ENCODE data around the gene PTPN6. TPM values are rescaled to one million over a fixed set of nuclear protein-coding genes. Genes with fewer than 3 reads are reported as not detected.

The PTPN6 gene
- total and polyA plus RNA-seq, 2 of the 4 experiments (the other 2 are of a cell fraction) = under 0.01 to 0.14 TPM

GRCh38 chr12:6948873-6949594 lies 2.1 kb upstream of the PTPN6 start (continued):
- TF ChIP-seq POLR2A (IDR thresholded peaks at IDR 0.05; ENCODE audit: low read depth, low read length) = no peak

- H3K9me1 ChIP-seq (ENCODE audit: insufficient read depth, low read length) = no peaks in the 10 kb centered on the region
- no peaks in the 10 kb centered on the region for H3K9me3 ChIP-seq (ENCODE audit: control insufficient read depth, insufficient read depth, low read length)
- POLR2A ChIA-PET (ENCODE audit: unreplicated experiment) = no interaction called here
- no peaks in the 10 kb centered on the region for H4K20me1 ChIP-seq (ENCODE audit: insufficient read depth, low read length)
- BruUV-seq (replicated peaks) = no TSS peak
- peaks cover 4% of the 10 kb centered on the region for H3K36me3 ChIP-seq (ENCODE audit: control insufficient read depth, insufficient read depth, low read length)
- no peak overlapping the region for H4K8ac ChIP-seq (ENCODE audit: low read depth in 2 of 2, low read length in 2 of 2)
- H2BK5ac ChIP-seq (ENCODE audit: low read depth, low read length, poor library complexity, severe bottlenecking) = no peak overlapping the region
- no peak overlapping the region for H3K14ac ChIP-seq (replicated peaks; ENCODE audit: low read depth, low read length)
- H3K18ac ChIP-seq (ENCODE audit: low read depth, low read length) = no peak overlapping the region
- no peak overlapping the region for H2AK9ac ChIP-seq (replicated peaks; ENCODE audit: low read depth, low read length, poor library complexity)
- TF ChIP-seq BHLHE40 (IDR thresholded peaks at IDR 0.05; ENCODE audit: low read depth, low read length) (no peak), NFE2L2 (IDR thresholded peaks at IDR 0.05; ENCODE audit: low read depth, low read length) (no peak), SMC3 (IDR thresholded peaks at IDR 0.05; ENCODE audit: low read depth, low read length) (0 out of 2 replicates have a peak, but pooled peaks have one; percentile 16), CTCF (conservative IDR thresholded peaks at IDR 0.05; ENCODE audit: low read depth, low read length) (peak; percentile 31; the same call in 1 of the 2 replicates)
- no peak overlapping the region for H3K4ac ChIP-seq (ENCODE audit: low read depth, low read length)
- H3K56ac ChIP-seq (ENCODE audit: extremely low read depth, insufficient read depth, low read length) = no peak overlapping the region
- H3K4me3 ChIP-seq (ENCODE audit: insufficient read depth, low read depth, low read length) = no peak overlapping the region
- no peak overlapping the region for H2BK20ac ChIP-seq (ENCODE audit: low read depth, low read length)
- H3K27me3 ChIP-seq (ENCODE audit: control insufficient read depth, insufficient read depth, low read length) = no peaks in the 10 kb centered on the region
- H2BK120ac ChIP-seq (ENCODE audit: low read depth, low read length) = no peak overlapping the region
- no peak overlapping the region for H2AK5ac ChIP-seq (ENCODE audit: low read depth, low read length)
- H2BK15ac ChIP-seq (ENCODE audit: low read depth, low read length) = no peak overlapping the region
- H3K27ac ChIP-seq (ENCODE audit: insufficient read depth, low read length) = no peak overlapping the region
- ATAC-seq (ENCODE audit: low read depth) = no peak
- WGBS, 2 experiments (ENCODE audit: extremely low coverage in 2 of 2, insufficient read length in 1 of 2) = 80% methylated on average over 1 of the region's 1 CpG; no CpG with 5 or more reads in 1 of the 2 experiments
- DNase-seq = no peak
- no peak overlapping the region for H3K9ac ChIP-seq (ENCODE audit: low read depth, low read length)
- no peak overlapping the region for H4K91ac ChIP-seq (ENCODE audit: insufficient read depth, low read depth, low read length)
- H3K79me1 ChIP-seq (ENCODE audit: low read depth in 1 of 2, low read length in 2 of 2) = peaks cover 3 to 6% of the 10 kb centered on the region in 2 experiments; a peak in 3 of 4 replicates
- peaks cover 3% of the 10 kb centered on the region; the same call in 1 of the 2 replicates for H3K4me1 ChIP-seq (ENCODE audit: control insufficient read depth, insufficient read depth, low read length)
- CTCF ChIA-PET = no interaction called here
- dilution Hi-C loops (cut with HindIII; ENCODE audit: low sequenced_read_pairs, unreplicated experiment) (no loop called here), in situ Hi-C loops (cut with MboI; ENCODE audit: low sequenced_read_pairs) (no loop called here), intact Hi-C loops (cut with micrococcal nuclease) (no loop called here)
- no peak overlapping the region for H4K5ac ChIP-seq (ENCODE audit: low read depth, low read length)
- no peak overlapping the region for H2AFZ ChIP-seq (replicated peaks; ENCODE audit: low read length, poor library complexity)
- no peak overlapping the region for H3K23ac ChIP-seq (ENCODE audit: low read depth, low read length)
- H3K4me2 ChIP-seq (ENCODE audit: low read depth, low read length) = no peak overlapping the region
Measured at GRCh38 chr12:6950401-6950801, 755 bp upstream of the PTPN6 start.
